Posterior cingulate gyrus (tissue), 11 donors: ENCODE measurements around the gene PC.

Experiments used
- DNase-seq, 10 donors: peaks; one replicate each; pipeline versions ENCODE4 v3.0.0 to v3.0.0-alpha.2; 2020 to 2021; ENCODE audit warnings: mixed read lengths in 3 of 10
- intact Hi-C: fragments of 100-400 bp; cut with DNase I; formaldehyde crosslinking; loops from one replicate; pipeline ENCODE4 v1.15.1; 2023

PC gene

GRCh38 chr11:66957971-66958231, 282 bp downstream of the PC start:
- no peak for DNase-seq
- intact Hi-C loops = loop anchor here (1.0 to 10.0 kb wide), 3 partner anchors 41 to 102 kb away; no protein-coding TSS in a partner anchor

DNA sequence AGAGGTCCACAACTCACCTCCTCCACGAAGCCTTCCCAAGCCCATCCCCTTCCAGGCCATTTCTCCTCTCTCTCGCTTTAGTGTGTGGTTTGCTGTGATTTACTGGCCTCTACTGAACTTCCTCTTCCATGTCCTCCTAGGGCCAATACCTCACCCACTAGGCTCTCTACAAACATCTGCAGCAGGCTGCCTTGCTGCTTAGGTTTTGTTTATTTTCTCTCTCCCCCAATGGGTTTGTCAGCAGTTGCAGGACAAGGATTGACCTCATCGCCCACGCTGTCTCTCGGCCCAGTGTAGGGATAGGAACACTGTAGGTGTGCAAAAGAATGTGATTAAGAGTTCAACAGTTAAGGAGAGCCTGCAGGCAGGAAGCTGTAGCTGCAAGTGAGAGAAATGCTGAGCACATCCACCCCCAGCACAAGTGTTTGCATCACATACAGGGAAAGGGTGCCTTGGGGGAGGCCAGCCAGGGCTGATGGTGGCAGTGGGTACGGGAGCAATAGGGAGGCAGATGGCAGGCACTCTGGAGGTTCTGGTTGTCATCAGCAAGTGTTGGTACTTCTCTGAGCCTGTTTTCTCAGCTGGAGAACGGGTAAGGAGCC, 1.4 kb downstream of the PC start:
- intact Hi-C loops = loop anchor here (5.0 to 10.0 kb wide), 2 partner anchors 39 to 72 kb away; no protein-coding TSS in a partner anchor
- peak in 8 of 10 donors; percentile 29 to 92 (median 52) for DNase-seq

DNA sequence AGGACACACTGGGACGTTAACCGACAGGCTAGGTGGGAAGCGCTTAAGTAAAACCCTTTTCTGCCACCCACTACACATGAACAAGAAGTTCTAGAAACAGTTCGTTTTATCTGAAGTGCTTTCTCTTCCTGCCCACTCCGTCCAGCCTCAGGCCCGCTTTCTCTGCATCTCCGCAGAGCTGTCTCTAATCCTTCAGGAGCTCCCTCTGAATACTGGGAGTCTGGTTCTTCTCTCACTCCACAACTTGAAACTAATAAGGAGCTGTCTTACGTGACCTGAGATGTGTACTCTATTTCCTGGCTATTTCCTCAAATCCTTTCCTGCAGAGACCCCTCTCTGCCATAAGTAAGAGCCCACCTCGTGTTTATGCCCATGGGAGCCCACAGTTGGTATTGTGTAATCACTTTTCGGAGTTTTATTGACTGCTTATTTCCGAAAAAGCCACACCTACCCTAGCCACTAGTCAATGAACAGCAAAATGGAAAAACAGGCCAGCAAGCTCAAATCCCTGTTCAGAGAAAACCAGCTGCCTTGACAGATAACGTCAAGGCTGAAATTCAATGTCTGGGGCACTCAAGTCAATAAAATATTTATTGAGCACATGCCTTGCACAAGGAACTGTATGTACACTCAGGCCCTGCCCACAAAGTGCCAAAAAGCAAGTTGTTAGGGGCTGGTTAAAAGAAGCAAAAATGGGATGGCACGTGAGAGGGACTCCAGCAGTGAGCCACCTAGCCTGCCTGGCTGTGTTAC, 4.9 kb downstream of the PC start:
- DNase-seq = no peak
- intact Hi-C loops = loop anchor here (10.0 kb wide), 1 partner anchor 68 kb away; no protein-coding TSS in a partner anchor

GRCh38 chr11:66951927-66952337, 6.3 kb downstream of the PC start:
- DNase-seq = no peak
- intact Hi-C loops = loop anchor here (10.0 kb wide), 1 partner anchor 67 kb away; no protein-coding TSS in a partner anchor

DNA sequence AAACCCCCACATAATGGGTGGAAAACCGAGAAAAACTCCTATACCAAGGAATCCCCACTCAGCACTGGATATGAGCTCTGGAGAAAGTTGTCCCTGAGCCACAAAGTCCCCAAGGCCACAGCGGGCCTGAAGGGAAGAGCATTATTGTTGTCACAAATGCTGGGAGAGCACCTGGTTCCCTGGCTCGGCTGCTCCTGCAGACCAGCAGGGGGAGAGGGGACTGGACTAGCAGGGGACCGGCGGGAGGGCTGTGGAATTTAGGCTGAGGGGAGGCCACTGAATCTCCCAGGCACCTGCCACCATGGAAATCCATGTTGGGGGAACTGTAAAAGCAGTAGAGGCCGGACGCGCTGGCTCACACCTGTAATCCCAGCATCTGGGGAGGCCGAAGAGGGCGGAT, 7.0 kb downstream of the PC start:
- DNase-seq = peak in 1 of 10 donors; percentile 70
- intact Hi-C loops = loop anchor here (10.0 kb wide), 1 partner anchor 66 kb away; no protein-coding TSS in a partner anchor

DNA sequence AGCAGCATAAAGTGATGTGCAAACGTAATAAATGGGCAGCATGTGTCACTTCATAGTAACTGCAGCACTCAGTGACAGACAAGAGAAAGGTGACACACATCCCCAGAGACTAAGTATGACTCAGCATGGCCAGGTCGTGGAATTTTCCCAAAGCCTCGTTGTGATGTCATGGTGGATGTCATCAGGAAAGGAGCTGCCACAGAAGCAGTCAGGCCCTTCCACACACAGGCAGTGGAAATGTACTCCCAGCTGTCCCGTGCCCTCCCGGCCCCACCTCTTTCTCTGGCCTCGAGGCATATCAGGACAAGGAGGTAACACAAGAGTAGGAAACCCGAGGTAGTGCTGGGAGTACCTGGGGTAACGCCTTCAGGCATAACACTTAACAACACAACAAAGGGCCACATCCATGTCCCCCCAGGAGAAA, 8.1 kb downstream of the PC start:
- peak in 4 of 10 donors; percentile 16 to 80 (median 32) for DNase-seq
- intact Hi-C loops = loop anchor here (10.0 kb wide), 1 partner anchor 65 kb away; no protein-coding TSS in a partner anchor

DNA sequence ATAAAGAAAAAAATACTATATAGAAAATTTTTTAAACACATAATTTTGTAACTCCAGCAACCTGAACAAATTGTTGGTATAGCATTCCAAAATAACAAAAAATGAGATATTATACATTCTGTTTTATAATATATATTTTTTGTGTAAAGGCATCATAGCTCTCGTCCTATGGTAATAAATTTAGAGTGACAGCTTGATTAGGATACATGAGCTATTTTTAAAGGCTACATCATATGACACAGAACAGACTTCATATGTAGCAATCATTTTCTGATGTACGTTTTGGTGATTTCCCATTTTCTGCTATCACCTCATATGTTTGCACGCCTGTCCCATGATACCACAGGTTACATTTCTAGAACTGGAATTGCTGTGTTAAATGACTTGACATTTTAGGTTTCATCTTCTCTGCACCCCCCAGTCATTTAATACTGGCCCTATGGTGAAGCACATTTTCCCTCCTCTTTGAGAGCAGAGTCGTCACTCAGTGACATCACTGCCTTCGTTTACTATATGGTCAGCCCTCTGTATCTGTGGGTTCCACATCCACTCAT, 19.5 kb downstream of the PC start:
- DNase-seq = no peak

GRCh38 chr11:66937193-66937733, 20.9 kb downstream of the PC start:
- intact Hi-C loops = no loop called here
- DNase-seq = no peak

More for the DNA sequence above, 19.5 kb downstream of the PC start:
- intact Hi-C loops = no loop called here

GRCh38 chr11:66936311-66936711, 21.9 kb downstream of the PC start:
- intact Hi-C loops = no loop called here
- no peak for DNase-seq

DNA sequence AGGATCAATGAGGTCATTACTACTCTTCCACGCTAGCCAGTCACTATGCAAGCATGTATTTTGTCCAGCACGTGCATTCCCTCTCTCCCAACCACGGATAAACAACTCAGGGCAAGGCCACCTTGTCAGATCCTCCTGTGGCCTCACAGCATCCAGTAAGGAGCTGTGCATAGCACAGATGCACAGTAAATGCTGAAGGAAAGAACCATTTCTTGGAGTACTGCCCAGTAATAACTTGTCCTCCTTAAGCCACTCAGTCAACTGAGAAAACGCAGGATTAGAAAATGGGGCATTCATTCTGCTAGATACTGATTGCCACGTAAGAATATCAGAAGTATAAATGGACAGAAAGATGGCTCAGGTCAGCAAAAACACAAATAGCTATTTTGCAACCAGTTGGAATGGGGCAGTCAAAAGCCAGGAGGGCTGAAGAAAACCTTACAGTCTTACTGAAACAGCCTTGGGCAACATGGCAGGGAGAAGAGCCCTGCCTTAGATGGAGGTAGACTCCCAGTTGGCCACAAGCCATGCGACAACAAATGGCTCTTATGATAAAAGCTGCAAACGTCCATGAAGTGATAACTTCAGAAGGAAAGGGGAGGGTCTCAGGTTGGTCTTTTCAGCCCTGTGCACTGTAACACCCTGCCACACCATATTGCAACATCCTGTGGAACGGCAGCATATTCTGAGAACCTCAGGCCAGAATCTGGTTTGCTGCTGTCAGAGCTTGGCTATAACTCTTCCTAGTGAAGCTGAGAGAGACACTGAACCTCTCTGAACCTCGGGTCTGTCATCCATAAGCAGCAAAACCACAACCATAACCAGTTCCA, 23.0 kb downstream of the PC start:
- intact Hi-C loops = no loop called here
- no peak for DNase-seq

DNA sequence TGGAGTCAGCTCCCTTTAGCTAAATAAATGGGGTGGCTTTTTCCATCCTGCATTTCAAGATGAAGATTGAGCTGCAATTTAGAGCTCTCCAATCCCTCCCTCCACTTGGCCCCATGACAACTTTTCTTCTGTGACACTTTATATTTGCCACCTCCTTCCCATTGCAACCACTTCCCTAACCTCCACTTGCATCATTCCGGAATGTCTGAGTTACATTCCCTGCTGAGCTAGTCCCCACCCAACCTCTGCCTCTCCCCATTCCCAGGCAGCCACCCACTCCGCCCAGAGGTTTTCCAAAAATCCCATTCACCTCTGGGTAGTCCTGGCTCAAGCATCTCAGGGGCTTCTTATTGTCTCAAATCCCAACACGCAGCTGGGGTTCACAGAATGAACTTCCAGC, 24.7 kb downstream of the PC start:
- intact Hi-C loops = no loop called here
- no peak for DNase-seq

- intact Hi-C loops = no loop called here
- no peak for DNase-seq
Measured at GRCh38 chr11:66932543-66932942, 25.6 kb downstream of the PC start.

GRCh38 chr11:66929753-66930152, 28.4 kb downstream of the PC start:
- DNase-seq = no peak
- intact Hi-C loops = no loop called here

DNA sequence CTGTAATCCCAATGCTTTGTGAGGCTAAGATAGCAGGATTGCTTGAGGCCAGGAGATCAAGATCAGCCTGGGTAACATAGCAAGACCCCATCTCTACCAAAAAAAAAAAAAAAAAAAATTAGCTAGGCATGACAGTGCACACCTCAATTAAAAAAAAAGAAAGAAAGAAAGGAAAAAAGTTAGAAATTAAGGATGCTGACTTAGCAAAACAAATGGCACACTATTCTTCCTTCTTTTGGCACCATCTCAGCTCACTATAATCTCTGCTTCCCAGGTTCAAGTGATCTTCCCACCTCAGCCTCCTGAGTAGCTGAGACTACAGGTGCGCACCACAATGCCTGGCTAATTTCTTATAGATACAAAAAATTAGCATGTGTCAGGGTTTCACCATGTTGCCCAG, 33.9 kb downstream of the PC start:
- DNase-seq = no peak
- intact Hi-C loops = no loop called here

DNA sequence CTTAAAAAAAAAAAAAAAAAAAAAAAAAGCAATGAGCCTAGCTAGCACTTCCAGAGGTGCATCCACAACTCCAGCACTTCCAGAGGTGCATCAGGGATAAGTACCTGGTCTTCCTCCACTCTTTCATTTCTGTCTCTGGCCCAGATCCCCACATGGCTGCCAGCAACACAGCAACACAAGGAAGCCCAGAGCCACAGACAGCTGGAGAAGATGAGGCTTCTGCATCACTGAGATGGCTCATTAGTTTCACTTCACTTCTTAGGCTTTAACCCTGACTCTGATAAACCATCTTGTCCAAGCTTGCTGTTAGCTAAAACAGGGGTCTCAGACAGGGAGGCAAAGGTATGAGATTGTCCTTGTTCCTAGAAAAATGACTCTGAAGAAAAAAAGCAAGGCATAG, 35.6 kb downstream of the PC start:
- DNase-seq = no peak
- intact Hi-C loops = no loop called here

- DNase-seq = peak in 1 of 10 donors; percentile 86
- intact Hi-C loops = no loop called here
Measured at GRCh38 chr11:66920978-66921784, 37.0 kb downstream of the PC start.

- intact Hi-C loops = loop anchor here (5.0 kb wide), 1 partner anchor 37 kb away; the partner anchor contains the start of gene PC
- peak in 3 of 10 donors; percentile 17 to 84 (median 45) for DNase-seq
Measured at GRCh38 chr11:66919923-66920322, 38.3 kb downstream of the PC start.

DNA sequence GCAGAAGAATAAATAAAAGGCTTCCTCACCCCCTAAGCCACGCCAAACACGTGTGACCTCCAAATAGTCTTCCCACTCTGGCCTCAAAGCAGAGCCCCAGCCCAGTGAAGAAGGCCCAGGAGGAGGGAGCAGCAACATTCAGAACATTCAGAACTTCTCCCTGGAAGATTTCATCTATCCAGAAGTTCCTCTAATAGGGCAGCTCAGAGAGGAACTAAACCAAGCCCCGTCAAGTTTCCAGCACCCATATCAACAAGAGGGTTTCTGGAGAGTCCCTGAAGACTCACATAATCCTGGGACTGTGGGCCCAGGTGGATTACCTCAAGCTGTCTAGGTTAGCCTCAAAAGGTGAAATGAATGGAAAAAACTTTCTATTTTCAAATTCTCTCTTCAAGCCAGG, 39.4 kb downstream of the PC start:
- no peak for DNase-seq
- intact Hi-C loops = loop anchor here (5.0 kb wide), 1 partner anchor 39 kb away; the partner anchor contains the start of gene PC

DNA sequence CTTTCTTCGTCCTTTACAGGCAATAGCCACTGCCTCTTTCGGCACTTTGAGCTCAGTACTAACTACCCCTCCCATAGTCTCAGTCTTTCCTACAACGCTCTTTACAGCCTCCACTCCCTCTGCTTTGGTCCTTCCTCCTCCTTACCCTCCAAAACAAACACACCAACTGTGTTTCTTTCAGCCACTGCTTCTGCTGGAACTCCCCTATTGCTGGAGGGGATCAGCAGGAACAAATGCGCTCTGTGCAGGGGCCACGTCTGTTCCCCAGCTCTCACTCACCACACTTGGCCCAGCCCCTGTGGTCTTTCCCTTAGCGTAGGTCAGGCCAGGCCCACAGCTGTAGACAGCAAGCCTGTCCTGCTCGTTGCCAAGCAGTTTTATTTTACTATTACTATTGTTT, 42.3 kb downstream of the PC start:
- intact Hi-C loops = loop anchor here (5.0 kb wide), 1 partner anchor 41 kb away; the partner anchor contains the start of gene PC
- DNase-seq = peak in 1 of 10 donors; percentile 25
